Panc1 (cell line): ENCODE results near the gene CIB2.

Source experiments
- POLR2AphosphoS5 ChIP-seq: IDR thresholded peaks from 2 replicates; pipeline ENCODE4 v1.6.1; 2012; ENCODE audit warnings: mild to moderate bottlenecking, low read depth, low read length, moderate library complexity
- TF ChIP-seq, protein P1 (sequence below): fragments of 450-650 bp; IDR thresholded peaks from 2 replicates; pipeline ENCODE4 v1.5.1; 2017; ENCODE audit warnings: mild to moderate bottlenecking
- TF ChIP-seq, protein P2 (sequence below), 2 experiments: IDR thresholded peaks; 2 replicates each; pipeline ENCODE4 v1.6.1; 2011 to 2012; ENCODE audit warnings: low read depth in 2 of 2, control low read depth in 1 of 2, low read length in 1 of 2, mild to moderate bottlenecking in 1 of 2, moderate library complexity in 1 of 2; ENCODE audit not compliant: insufficient read depth in 1 of 2

DNA sequence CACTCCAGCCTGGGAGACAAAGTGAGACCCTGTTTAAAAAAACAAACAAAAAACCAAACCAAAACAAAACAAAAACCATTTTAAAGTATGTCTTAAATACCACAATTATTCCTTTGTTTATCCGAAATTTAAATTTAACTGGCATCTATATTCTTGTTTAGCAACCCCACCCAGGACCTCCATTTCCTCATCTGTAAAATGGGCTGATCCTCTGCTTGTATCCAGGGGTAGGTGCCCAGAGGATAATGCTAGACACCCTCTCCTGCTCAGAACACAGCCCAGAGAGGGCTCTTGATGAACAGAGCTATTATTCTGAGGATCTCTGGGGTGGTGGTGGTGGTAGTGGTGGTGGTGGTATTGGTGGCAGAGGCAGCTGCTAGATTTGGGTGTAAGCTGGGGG, 29.0 kb downstream of the CIB2 start:
- TF ChIP-seq, protein P1, sequence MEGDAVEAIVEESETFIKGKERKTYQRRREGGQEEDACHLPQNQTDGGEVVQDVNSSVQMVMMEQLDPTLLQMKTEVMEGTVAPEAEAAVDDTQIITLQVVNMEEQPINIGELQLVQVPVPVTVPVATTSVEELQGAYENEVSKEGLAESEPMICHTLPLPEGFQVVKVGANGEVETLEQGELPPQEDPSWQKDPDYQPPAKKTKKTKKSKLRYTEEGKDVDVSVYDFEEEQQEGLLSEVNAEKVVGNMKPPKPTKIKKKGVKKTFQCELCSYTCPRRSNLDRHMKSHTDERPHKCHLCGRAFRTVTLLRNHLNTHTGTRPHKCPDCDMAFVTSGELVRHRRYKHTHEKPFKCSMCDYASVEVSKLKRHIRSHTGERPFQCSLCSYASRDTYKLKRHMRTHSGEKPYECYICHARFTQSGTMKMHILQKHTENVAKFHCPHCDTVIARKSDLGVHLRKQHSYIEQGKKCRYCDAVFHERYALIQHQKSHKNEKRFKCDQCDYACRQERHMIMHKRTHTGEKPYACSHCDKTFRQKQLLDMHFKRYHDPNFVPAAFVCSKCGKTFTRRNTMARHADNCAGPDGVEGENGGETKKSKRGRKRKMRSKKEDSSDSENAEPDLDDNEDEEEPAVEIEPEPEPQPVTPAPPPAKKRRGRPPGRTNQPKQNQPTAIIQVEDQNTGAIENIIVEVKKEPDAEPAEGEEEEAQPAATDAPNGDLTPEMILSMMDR: no peak
- TF ChIP-seq POLR2AphosphoS5: no peak
- TF ChIP-seq, protein P2, sequence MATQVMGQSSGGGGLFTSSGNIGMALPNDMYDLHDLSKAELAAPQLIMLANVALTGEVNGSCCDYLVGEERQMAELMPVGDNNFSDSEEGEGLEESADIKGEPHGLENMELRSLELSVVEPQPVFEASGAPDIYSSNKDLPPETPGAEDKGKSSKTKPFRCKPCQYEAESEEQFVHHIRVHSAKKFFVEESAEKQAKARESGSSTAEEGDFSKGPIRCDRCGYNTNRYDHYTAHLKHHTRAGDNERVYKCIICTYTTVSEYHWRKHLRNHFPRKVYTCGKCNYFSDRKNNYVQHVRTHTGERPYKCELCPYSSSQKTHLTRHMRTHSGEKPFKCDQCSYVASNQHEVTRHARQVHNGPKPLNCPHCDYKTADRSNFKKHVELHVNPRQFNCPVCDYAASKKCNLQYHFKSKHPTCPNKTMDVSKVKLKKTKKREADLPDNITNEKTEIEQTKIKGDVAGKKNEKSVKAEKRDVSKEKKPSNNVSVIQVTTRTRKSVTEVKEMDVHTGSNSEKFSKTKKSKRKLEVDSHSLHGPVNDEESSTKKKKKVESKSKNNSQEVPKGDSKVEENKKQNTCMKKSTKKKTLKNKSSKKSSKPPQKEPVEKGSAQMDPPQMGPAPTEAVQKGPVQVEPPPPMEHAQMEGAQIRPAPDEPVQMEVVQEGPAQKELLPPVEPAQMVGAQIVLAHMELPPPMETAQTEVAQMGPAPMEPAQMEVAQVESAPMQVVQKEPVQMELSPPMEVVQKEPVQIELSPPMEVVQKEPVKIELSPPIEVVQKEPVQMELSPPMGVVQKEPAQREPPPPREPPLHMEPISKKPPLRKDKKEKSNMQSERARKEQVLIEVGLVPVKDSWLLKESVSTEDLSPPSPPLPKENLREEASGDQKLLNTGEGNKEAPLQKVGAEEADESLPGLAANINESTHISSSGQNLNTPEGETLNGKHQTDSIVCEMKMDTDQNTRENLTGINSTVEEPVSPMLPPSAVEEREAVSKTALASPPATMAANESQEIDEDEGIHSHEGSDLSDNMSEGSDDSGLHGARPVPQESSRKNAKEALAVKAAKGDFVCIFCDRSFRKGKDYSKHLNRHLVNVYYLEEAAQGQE (IDR thresholded peaks at IDR 0.05; ENCODE audit: insufficient read depth in 1 of 2, low read depth in 2 of 2, low read length in 1 of 2): no peak
